Gastrocnemius medialis (tissue), 4 donors: ENCODE data around the gene ZBED5. TPM values are rescaled to one million over a fixed set of nuclear protein-coding genes. Genes with fewer than 3 reads are reported as not detected.

ENCODE experiments used
- ATAC-seq, 2 donors: fragments of 150-250 bp; one replicate each; pipeline ENCODE4 v1.9.1; 2016
- DNase-seq, 2 donors: peaks; one replicate each; pipeline ENCODE4 v3.0.0-alpha.2; 2019
- H3K27ac ChIP-seq, 4 donors: fragments of 200-600 bp; sonication (generic); 1 replicate in 1 of 4; 2 replicates in 3 of 4; pipeline ENCODE4 v1.5.1; 2016 to 2018; ENCODE audit warnings: mild to moderate bottlenecking in 2 of 4, moderate library complexity in 1 of 4
- H3K27me3 ChIP-seq, 3 donors: fragments of 200-600 bp; sonication (generic) in 2 of 3; 1 replicate in 1 of 3; 2 replicates in 2 of 3; pipeline versions ENCODE4 v1.5.1 to v1.6.0; 2016 to 2019; ENCODE audit warnings: mild to moderate bottlenecking in 1 of 3, moderate library complexity in 1 of 3
- H3K36me3 ChIP-seq, 2 donors: fragments of 200-600 bp; sonication (generic) in 1 of 2; one replicate each; pipeline ENCODE4 v1.5.1; 2017 to 2018
- H3K4me1 ChIP-seq, 2 donors: fragments of 200-600 bp; sonication (generic) in 1 of 2; one replicate each; pipeline ENCODE4 v1.5.1; 2016 to 2017; ENCODE audit warnings: mild to moderate bottlenecking in 2 of 2
- H3K4me3 ChIP-seq, 4 donors: fragments of 200-600 bp; sonication (generic) in 3 of 4; 1 replicate in 1 of 4; 2 replicates in 3 of 4; pipeline ENCODE4 v1.5.1; 2016 to 2019; ENCODE audit warnings: mild to moderate bottlenecking in 2 of 4
- H3K9me3 ChIP-seq, 3 donors: fragments of 200-600 bp; sonication (generic) in 2 of 3; 1 replicate in 1 of 3; 2 replicates in 2 of 3; pipeline ENCODE4 v1.5.1; 2016 to 2019
- CTCF ChIP-seq, 5 experiments: fragments of 450-650 bp in 3 of 5; fragments of 200-600 bp in 2 of 5; sonication (generic) in 2 of 5; IDR thresholded peaks in 4 of 5; conservative IDR thresholded peaks in 1 of 5; 1 replicate in 4 of 5; 2 replicates in 1 of 5; pipeline ENCODE4 v1.5.1; 2016 to 2019; ENCODE audit warnings: antibody characterized with exemption in 5 of 5, mild to moderate bottlenecking in 3 of 5, moderate library complexity in 3 of 5
- POLR2A ChIP-seq, 2 donors: fragments of 450-650 bp; IDR thresholded peaks; one replicate each; pipeline ENCODE4 v1.6.1; 2017; ENCODE audit warnings: antibody characterized with exemption in 2 of 2, mild to moderate bottlenecking in 2 of 2, moderate library complexity in 2 of 2
- in situ Hi-C, 4 donors: fragments of 200-750 bp; cut with MboI; loops; one replicate each; pipeline versions ENCODE4 v1.15.0 to v1.8.0; 2017; ENCODE audit warnings: low sequenced_read_pairs in 4 of 4
- intact Hi-C: fragments of 100-400 bp; cut with DNase I; formaldehyde crosslinking; loops from one replicate; pipeline ENCODE4 v1.15.1; 2023; ENCODE audit warnings: low total_unique reads
- total RNA-seq, 4 donors: library from RNA; depleted of rRNA; stranded (reverse); fragments of >200 nt; gene quantifications; one replicate each; pipeline versions ENCODE4 v1.1.0 to v1.2.3, GENCODE V29; 2016

The ZBED5 gene
- total RNA-seq, 4 donors from 2014 or later: 11.3 to 36.3 (median 18.5) TPM

- Histone ChIP-seq H3K27me3 (no peaks in the 10 kb centered on the region), H3K27ac (no peak overlapping the region), H3K36me3 (peaks cover 0 to 14% of the 10 kb centered on the region in 2 donors), H3K4me1 (peaks cover 17 to 19% of the 10 kb centered on the region in 2 donors), H3K4me3 (no peak overlapping the region), H3K9me3 (no peaks in the 10 kb centered on the region)
- in situ Hi-C loops (loop anchor here in 1 of 4 donors (5.0 kb wide), 1 partner anchor 36 kb away; no protein-coding TSS in a partner anchor), intact Hi-C loops (no loop called here)
- TF ChIP-seq POLR2A (IDR thresholded peaks at IDR 0.05) (no peak), CTCF (IDR thresholded peaks at IDR 0.05 in 4 of 5, conservative IDR thresholded peaks at IDR 0.05 in 1 of 5) (no peak)
- no peak for DNase-seq
- ATAC-seq: no peak
Observed at GRCh38 chr11:10847960-10848860, 9.6 kb downstream of the ZBED5 start.

DNA sequence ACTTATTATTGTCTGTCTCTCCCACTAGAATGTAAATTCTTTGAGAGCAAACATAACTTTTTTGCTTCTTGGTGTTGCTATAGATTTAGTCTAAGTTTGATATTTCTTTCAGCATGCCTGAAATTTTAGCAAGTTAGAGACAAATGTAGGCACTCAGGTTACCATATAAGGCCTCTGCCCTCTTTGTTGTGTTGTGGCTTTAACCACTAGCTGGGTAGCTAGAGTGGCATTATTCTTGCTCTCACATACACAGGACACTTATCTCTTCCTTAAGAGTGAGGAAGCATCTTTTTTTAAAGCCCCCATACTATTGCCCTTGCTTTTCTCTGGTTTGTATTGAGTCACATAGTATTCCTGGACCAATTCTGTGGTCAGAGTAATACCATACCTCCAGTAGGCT lies 11.2 kb downstream of the ZBED5 start:
- DNase-seq (no peak), ATAC-seq (no peak)
- intact Hi-C loops: no loop called here
- Histone ChIP-seq H3K27me3 (no peaks in the 10 kb centered on the region), H3K4me3 (no peak overlapping the region), H3K4me1 (peaks cover 17 to 19% of the 10 kb centered on the region in 2 donors), H3K9me3 (no peaks in the 10 kb centered on the region), H3K36me3 (no peaks in the 10 kb centered on the region), H3K27ac (no peak overlapping the region)
- in situ Hi-C loops: loop anchor here in 1 of 4 donors (5.0 kb wide), 1 partner anchor 34 kb away; no protein-coding TSS in a partner anchor
- TF ChIP-seq CTCF (IDR thresholded peaks at IDR 0.05 in 4 of 5, conservative IDR thresholded peaks at IDR 0.05 in 1 of 5): no peak
- TF ChIP-seq POLR2A (IDR thresholded peaks at IDR 0.05): no peak

GRCh38 chr11:10845589-10845988 lies 12.3 kb downstream of the ZBED5 start:
- intact Hi-C loops (no loop called here), in situ Hi-C loops (loop anchor here in 1 of 4 donors (5.0 kb wide), 1 partner anchor 33 kb away; no protein-coding TSS in a partner anchor)
- TF ChIP-seq CTCF (IDR thresholded peaks at IDR 0.05 in 4 of 5, conservative IDR thresholded peaks at IDR 0.05 in 1 of 5) (no peak), POLR2A (IDR thresholded peaks at IDR 0.05) (no peak)
- no peak for DNase-seq
- ATAC-seq: peak in 1 of 2 donors; percentile 21
- no peaks in the 10 kb centered on the region for H3K36me3 ChIP-seq
- no peak overlapping the region for H3K27ac ChIP-seq
- no peak overlapping the region for H3K4me3 ChIP-seq
- H3K4me1 ChIP-seq: peaks cover 17 to 19% of the 10 kb centered on the region in 2 donors
- no peaks in the 10 kb centered on the region for H3K9me3 ChIP-seq
- no peaks in the 10 kb centered on the region for H3K27me3 ChIP-seq

GRCh38 chr11:10844796-10845195 lies 13.1 kb downstream of the ZBED5 start:
- Histone ChIP-seq H3K27ac (no peak overlapping the region), H3K4me1 (peaks cover 17 to 19% of the 10 kb centered on the region in 2 donors), H3K9me3 (no peaks in the 10 kb centered on the region), H3K27me3 (no peaks in the 10 kb centered on the region), H3K36me3 (no peaks in the 10 kb centered on the region), H3K4me3 (no peak overlapping the region)
- no peak for DNase-seq
- intact Hi-C loops (no loop called here), in situ Hi-C loops (loop anchor here in 1 of 4 donors (5.0 kb wide), 1 partner anchor 32 kb away; no protein-coding TSS in a partner anchor)
- TF ChIP-seq CTCF (IDR thresholded peaks at IDR 0.05 in 4 of 5, conservative IDR thresholded peaks at IDR 0.05 in 1 of 5): no peak
- no peak for TF ChIP-seq POLR2A (IDR thresholded peaks at IDR 0.05)
- no peak for ATAC-seq
